HepG2 (cell line): ENCODE measurements around the gene TCF25. TPM values are rescaled to one million over a fixed set of nuclear protein-coding genes. Genes with fewer than 3 reads are reported as not detected.

ENCODE experiments used
- ETV6 ChIP-seq: sonication (generic); formaldehyde crosslinking; conservative IDR thresholded peaks from 2 replicates; pipeline ENCODE4 v1.4.0; 2020; ENCODE audit warnings: missing genetic modification reagents
- GATAD2A ChIP-seq: IDR thresholded peaks from 2 replicates; pipeline ENCODE4 v1.6.1; 2016
- HOXD1 ChIP-seq: sonication (generic); formaldehyde crosslinking; IDR thresholded peaks from 2 replicates; pipeline ENCODE4 v1.5.0; 2020; ENCODE audit warnings: missing genetic modification reagents
- KDM5A ChIP-seq: fragments of 200-600 bp; sonication (generic); IDR thresholded peaks from 2 replicates; pipeline ENCODE4 v1.7.0; 2018; ENCODE audit warnings: antibody characterized with exemption, mild to moderate bottlenecking, low read length, borderline replicate concordance
- POLR2A ChIP-seq, 2 experiments: IDR thresholded peaks; 2 replicates each; pipeline ENCODE4 v1.6.1; 2011; ENCODE audit warnings: low read depth in 2 of 2, low read length in 2 of 2, mild to moderate bottlenecking in 1 of 2, moderate library complexity in 1 of 2; ENCODE audit not compliant: insufficient read depth in 1 of 2
- PTBP1 ChIP-seq: fragments of 200-400 bp; formaldehyde crosslinking; IDR thresholded peaks from 2 replicates; pipeline ENCODE4 v1.6.1; 2018; ENCODE audit warnings: low read length, low read depth; ENCODE audit not compliant: poor library complexity, severe bottlenecking
- SIX1 ChIP-seq: sonication (generic); formaldehyde crosslinking; IDR thresholded peaks from 2 replicates; pipeline ENCODE4 v1.4.0; 2020; ENCODE audit warnings: missing genetic modification reagents, borderline replicate concordance
- SNAI1 ChIP-seq: sonication (generic); formaldehyde crosslinking; IDR thresholded peaks from 2 replicates; pipeline ENCODE4 v1.5.0; 2020; ENCODE audit warnings: mild to moderate bottlenecking, missing genetic modification reagents, borderline replicate concordance
- SP140L ChIP-seq: sonication (generic); formaldehyde crosslinking; IDR thresholded peaks from 2 replicates; pipeline ENCODE4 v1.4.0; 2020; ENCODE audit warnings: missing genetic modification reagents, borderline replicate concordance
- THAP11 ChIP-seq: IDR thresholded peaks from 2 replicates; pipeline ENCODE4 v1.6.1; 2016; ENCODE audit warnings: missing biosample characterization, missing genetic modification reagents
- U2AF1 ChIP-seq: fragments of 200-400 bp; formaldehyde crosslinking; optimal IDR thresholded peaks from 2 replicates; pipeline ENCODE3; 2017; ENCODE audit warnings: mild to moderate bottlenecking, low read depth, low read length
- ZFP1 ChIP-seq: IDR thresholded peaks from 2 replicates; pipeline ENCODE4 v1.6.1; 2016
- ZIK1 ChIP-seq: sonication (generic); formaldehyde crosslinking; IDR thresholded peaks from 2 replicates; pipeline ENCODE4 v1.5.0; 2020; ENCODE audit warnings: mild to moderate bottlenecking, low read depth, missing genetic modification reagents, borderline replicate concordance
- ZNF138 ChIP-seq: sonication (generic); formaldehyde crosslinking; IDR thresholded peaks from 2 replicates; pipeline ENCODE4 v1.5.0; 2020; ENCODE audit warnings: mild to moderate bottlenecking, low read depth, missing genetic modification reagents
- ZNF550 ChIP-seq: sonication (generic); formaldehyde crosslinking; IDR thresholded peaks from 2 replicates; pipeline ENCODE4 v1.4.0; 2020; ENCODE audit warnings: mild to moderate bottlenecking, missing genetic modification reagents, borderline replicate concordance
- ZNF562 ChIP-seq: sonication (generic); formaldehyde crosslinking; IDR thresholded peaks from 2 replicates; pipeline ENCODE4 v1.8.0; 2022; ENCODE audit warnings: missing genetic modification reagents, borderline replicate concordance
- polyA plus RNA-seq, 8 experiments: library from polyadenylated mRNA; depleted of rRNA in 3 of 8; stranded (reverse) in 7 of 8; unstranded in 1 of 8; fragments of >200 nt; fragmentation: Illumina TruSeq in 4 of 8; extraction: Trizol in 4 of 8; gene quantifications; 2 replicates each; pipeline versions ENCODE4 v1.2.1 to v1.2.3, GENCODE V29; 2011 to 2016; ENCODE audit warnings: low read depth in 4 of 8, missing spikeins in 1 of 8, mixed read lengths in 1 of 8; ENCODE audit not compliant: insufficient read depth in 1 of 8
- total RNA-seq, 5 experiments: library from RNA; depleted of rRNA; stranded (reverse); fragments of >200 nt; fragmentation: Illumina TruSeq; extraction: Trizol; gene quantifications; 2 replicates each; pipeline ENCODE4 v1.2.3, GENCODE V29; 2016; ENCODE audit warnings: low read depth in 1 of 5
- TF ChIP-seq, protein P1 (sequence below): sonication (generic); formaldehyde crosslinking; IDR thresholded peaks from 2 replicates; pipeline ENCODE4 v1.9.0; 2021; ENCODE audit warnings: mild to moderate bottlenecking, missing genetic modification reagents
- TF ChIP-seq, protein P2 (sequence below): sonication (generic); formaldehyde crosslinking; conservative IDR thresholded peaks from 2 replicates; pipeline ENCODE4 v1.4.0; 2020; ENCODE audit warnings: missing genetic modification reagents
- TF ChIP-seq, protein P3 (sequence below), 2 experiments: sonication (generic) in 1 of 2; formaldehyde crosslinking in 1 of 2; IDR thresholded peaks; 2 replicates each; pipeline versions ENCODE4 v1.5.1 to v1.6.1; 2011 to 2020; ENCODE audit warnings: borderline replicate concordance in 1 of 2, low read depth in 1 of 2, low read length in 1 of 2, mild to moderate bottlenecking in 1 of 2, missing genetic modification reagents in 1 of 2, moderate library complexity in 1 of 2

The TCF25 gene
- total and polyA plus RNA-seq, 2 of the 13 experiments (the other 11 are each of a cell fraction or from before 2014, with no cell fraction given): 138 to 206 TPM

DNA sequence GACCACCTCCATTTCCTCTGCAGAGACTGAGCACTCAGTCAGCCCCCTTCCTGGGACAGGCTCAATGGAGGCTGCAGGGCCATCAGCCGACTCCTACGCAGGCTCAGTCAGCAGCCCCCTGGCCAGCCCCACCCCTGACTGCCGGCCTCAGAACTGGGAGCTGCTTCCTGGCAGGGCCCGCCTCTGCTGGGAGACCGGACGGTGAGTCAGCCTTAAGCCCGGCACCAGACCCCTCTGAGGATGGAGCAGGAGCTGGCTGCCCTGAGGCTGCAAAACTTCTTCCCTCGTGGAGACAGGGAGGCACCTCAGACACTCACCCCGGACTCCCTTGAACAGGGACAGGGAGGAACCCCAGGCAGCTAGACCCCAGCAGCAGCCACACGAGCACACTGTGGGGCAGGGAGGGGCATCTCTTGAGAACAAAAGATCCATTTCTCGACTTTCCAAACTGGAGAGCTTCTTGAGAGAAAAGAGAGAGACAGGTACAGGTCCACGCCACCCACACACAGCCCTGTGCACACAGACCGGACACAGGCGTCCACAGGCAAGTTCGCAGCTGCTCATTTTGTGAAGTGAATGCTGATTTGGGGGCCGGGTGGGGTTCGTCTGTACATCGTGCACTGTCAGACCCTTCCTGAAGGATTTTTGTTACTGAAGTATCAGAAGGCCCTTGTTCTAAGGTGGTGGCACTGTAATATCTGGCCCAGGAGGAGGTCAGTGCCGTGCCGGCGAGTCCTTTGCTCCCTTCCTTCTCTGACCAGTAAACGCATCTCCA, 48.5 kb downstream of the TCF25 start (continued):
- TF ChIP-seq, protein P1, sequence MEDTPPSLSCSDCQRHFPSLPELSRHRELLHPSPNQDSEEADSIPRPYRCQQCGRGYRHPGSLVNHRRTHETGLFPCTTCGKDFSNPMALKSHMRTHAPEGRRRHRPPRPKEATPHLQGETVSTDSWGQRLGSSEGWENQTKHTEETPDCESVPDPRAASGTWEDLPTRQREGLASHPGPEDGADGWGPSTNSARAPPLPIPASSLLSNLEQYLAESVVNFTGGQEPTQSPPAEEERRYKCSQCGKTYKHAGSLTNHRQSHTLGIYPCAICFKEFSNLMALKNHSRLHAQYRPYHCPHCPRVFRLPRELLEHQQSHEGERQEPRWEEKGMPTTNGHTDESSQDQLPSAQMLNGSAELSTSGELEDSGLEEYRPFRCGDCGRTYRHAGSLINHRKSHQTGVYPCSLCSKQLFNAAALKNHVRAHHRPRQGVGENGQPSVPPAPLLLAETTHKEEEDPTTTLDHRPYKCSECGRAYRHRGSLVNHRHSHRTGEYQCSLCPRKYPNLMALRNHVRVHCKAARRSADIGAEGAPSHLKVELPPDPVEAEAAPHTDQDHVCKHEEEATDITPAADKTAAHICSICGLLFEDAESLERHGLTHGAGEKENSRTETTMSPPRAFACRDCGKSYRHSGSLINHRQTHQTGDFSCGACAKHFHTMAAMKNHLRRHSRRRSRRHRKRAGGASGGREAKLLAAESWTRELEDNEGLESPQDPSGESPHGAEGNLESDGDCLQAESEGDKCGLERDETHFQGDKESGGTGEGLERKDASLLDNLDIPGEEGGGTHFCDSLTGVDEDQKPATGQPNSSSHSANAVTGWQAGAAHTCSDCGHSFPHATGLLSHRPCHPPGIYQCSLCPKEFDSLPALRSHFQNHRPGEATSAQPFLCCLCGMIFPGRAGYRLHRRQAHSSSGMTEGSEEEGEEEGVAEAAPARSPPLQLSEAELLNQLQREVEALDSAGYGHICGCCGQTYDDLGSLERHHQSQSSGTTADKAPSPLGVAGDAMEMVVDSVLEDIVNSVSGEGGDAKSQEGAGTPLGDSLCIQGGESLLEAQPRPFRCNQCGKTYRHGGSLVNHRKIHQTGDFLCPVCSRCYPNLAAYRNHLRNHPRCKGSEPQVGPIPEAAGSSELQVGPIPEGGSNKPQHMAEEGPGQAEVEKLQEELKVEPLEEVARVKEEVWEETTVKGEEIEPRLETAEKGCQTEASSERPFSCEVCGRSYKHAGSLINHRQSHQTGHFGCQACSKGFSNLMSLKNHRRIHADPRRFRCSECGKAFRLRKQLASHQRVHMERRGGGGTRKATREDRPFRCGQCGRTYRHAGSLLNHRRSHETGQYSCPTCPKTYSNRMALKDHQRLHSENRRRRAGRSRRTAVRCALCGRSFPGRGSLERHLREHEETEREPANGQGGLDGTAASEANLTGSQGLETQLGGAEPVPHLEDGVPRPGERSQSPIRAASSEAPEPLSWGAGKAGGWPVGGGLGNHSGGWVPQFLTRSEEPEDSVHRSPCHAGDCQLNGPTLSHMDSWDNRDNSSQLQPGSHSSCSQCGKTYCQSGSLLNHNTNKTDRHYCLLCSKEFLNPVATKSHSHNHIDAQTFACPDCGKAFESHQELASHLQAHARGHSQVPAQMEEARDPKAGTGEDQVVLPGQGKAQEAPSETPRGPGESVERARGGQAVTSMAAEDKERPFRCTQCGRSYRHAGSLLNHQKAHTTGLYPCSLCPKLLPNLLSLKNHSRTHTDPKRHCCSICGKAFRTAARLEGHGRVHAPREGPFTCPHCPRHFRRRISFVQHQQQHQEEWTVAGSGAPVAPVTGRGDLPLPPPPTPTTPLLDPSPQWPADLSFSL (CRISPR knock-in tag): no peak
- TF ChIP-seq GATAD2A (CRISPR knock-in tag): peak; percentile 72
- TF ChIP-seq ZIK1 (CRISPR knock-in tag): 0 out of 2 replicates have a peak, but pooled peaks have one; percentile 25
- TF ChIP-seq SIX1 (CRISPR knock-in tag): no peak
- TF ChIP-seq THAP11 (CRISPR knock-in tag): peak; percentile 72
- TF ChIP-seq HOXD1 (CRISPR knock-in tag): no peak
- TF ChIP-seq, protein P2, sequence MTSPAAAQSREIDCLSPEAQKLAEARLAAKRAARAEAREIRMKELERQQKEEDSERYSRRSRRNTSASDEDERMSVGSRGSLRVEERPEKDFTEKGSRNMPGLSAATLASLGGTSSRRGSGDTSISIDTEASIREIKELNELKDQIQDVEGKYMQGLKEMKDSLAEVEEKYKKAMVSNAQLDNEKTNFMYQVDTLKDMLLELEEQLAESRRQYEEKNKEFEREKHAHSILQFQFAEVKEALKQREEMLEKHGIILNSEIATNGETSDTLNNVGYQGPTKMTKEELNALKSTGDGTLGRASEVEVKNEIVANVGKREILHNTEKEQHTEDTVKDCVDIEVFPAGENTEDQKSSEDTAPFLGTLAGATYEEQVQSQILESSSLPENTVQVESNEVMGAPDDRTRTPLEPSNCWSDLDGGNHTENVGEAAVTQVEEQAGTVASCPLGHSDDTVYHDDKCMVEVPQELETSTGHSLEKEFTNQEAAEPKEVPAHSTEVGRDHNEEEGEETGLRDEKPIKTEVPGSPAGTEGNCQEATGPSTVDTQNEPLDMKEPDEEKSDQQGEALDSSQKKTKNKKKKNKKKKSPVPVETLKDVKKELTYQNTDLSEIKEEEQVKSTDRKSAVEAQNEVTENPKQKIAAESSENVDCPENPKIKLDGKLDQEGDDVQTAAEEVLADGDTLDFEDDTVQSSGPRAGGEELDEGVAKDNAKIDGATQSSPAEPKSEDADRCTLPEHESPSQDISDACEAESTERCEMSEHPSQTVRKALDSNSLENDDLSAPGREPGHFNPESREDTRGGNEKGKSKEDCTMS (CRISPR knock-in tag): no peak; the same call in 1 of the 2 replicates
- no peak for TF ChIP-seq ETV6 (CRISPR knock-in tag)
- no peak for TF ChIP-seq ZNF550 (CRISPR knock-in tag)
- TF ChIP-seq SNAI1 (CRISPR knock-in tag): peak; percentile 62; the same call in 1 of the 2 replicates
- TF ChIP-seq, protein P3, sequence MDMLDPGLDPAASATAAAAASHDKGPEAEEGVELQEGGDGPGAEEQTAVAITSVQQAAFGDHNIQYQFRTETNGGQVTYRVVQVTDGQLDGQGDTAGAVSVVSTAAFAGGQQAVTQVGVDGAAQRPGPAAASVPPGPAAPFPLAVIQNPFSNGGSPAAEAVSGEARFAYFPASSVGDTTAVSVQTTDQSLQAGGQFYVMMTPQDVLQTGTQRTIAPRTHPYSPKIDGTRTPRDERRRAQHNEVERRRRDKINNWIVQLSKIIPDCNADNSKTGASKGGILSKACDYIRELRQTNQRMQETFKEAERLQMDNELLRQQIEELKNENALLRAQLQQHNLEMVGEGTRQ (IDR thresholded peaks at IDR 0.05; ENCODE audit: low read depth, low read length): no peak
- TF ChIP-seq, protein P3 (CRISPR knock-in tag; IDR thresholded peaks at IDR 0.05; ENCODE audit: borderline replicate concordance): no peak
- no peak for TF ChIP-seq ZNF138 (CRISPR knock-in tag)
- TF ChIP-seq POLR2A (IDR thresholded peaks at IDR 0.05; ENCODE audit: insufficient read depth in 1 of 2, low read depth in 2 of 2, low read length in 2 of 2): peak in 1 of 2 experiments; percentile 83; a peak in 2 of 4 replicates
- no peak for TF ChIP-seq ZFP1 (CRISPR knock-in tag)
- peak; percentile 65 for TF ChIP-seq U2AF1
- no peak for TF ChIP-seq ZNF562 (CRISPR knock-in tag)
- no peak for TF ChIP-seq KDM5A
- TF ChIP-seq PTBP1: peak; percentile 61
- no peak for TF ChIP-seq SP140L
